ENCODE data around the gene HBZ.
"Not testable (repeated sequence)": the region's sequence is repeated elsewhere in the genome, so short reads cannot be mapped to it uniquely, and the experiment has no call there.

Gene HBZ

DNA sequence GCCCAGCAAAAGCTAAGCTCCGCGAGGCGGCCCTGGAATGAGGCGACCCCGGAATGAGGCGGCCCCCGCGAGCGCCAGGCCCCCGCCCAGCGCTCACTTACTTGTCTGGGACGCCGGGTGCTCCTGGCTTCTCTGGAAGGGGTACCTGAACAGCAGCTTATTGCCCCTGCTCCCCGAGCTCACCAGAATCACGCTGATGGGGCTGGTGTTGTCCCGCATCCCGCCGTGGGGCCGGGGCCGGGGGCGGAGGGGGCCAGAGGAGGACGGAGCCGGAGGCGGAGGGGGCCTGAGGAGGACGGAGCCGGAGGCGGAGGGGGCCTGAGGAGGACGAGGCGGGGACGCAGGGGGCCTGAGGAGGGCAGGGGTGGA is 14.4 kb upstream of the HBZ start:
- no peak for DNase-seq

DNA sequence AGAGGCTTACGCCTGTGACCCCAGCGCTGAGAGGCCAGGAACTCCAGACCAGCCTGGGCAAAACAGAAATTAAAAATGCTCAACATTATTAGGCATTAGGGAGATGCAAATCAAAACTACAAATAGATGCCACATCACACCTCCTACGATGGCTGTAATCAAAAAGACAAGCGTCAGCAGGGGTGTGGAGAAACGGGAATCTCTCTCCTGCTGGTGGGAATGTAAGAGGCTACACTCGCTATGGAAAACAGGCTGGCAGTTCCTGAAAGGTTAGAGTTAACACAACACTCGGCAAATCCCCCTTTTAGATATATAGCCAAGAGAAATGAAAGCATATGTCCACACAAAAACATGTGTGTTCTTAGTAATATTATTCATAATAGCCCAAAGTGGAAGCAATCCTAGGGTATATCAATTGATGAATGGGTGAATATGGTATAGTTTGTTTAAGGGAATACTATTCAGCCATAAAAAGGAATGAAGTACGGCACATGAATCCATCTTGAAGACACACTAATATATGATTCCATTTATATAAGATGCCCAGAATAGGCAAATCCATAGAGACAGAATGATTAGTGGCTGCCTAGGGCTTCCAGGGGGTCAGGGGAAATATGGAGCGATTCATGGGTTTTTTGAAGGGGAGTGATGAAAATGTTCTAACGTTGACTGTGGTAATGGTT is 12.1 kb upstream of the HBZ start:
- no peak for DNase-seq

DNA sequence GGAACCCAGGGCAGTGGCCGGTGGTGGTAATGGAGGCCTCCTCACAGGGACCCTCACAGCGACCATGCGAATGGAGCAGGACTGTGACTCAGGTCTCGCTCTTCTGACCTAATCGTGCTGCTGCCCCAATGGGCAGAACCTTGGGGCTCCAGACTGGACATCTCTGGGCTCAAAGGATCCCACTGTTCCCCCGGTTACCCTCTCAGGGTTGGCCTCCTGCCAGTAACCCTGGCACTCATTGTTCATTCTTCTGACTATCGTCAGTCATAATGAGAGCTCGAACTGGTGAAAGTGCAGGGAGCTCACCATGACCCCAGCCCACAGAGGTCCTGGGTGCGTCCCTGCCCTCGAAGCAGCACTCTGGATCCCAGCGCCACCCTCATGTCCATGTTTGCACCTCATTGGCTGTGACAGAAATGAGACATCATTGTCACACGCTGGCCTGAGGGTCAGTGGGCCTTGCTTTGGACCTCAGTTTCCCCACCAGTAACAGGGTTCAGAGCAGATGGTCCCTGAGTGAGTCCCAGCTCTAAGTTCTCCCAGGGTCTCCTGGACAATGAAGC is 10.0 kb upstream of the HBZ start:
- no peak for DNase-seq

DNA sequence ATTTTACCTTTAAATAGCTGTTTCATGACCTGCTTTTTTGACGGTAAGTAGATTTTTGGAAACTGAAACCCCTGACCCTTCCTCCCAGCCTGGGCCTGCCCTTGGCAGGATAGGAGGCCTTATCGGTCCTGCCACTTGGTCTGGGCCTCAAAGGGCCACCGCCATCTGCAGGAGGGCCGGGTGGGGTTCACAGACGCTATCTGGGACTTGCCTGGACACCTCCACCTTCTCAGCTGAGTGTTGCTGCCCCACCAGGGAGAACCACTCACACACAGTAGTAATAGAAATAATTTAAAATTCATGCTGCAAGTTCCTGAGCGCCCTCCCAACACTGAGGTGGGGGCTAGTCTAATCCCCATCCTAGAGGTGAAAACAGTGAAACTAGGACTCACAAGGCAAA is 9.4 kb upstream of the HBZ start:
- DNase-seq, result no peak

DNA sequence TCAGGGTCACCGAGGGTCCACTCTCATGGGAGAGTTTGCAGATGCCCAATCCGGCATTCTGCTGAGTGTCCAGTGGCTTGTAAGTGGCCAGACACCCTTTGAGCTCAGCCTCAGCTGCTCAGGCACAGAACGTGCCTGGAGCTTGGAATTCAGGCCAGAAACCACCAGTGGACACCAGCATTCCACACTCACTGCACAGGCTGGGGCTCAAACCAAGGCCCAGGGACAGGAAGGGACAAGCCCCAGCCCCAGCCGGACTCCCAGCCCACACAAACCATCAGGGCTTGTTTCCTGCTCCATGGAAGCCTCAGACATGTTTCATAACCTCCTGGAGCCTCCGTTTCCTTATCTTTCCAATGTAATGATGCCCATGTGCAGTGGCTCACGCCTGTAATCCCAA is 9.0 kb upstream of the HBZ start:
- DNase-seq, result no peak

DNA sequence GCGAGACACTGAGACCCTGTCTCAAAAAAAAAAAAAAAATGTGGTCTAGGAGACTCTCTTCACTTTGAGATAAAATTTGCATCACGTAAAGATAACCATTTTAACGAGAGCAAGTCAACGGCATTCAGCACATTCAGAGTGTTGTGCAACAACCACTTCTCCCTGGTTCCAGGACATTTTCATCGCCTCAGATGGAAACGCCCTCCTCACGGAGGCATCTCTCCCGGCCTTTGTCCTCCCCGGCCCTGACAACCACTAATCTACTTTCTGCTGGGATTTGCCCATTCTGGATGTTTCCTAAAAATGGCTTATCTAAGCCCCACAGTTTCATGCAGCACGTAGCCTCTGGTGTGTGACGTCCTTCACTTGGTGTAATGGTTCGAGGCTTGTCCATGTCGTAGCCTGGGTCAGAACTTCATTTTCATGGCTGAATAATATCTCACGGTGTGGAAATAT is 7.6 kb upstream of the HBZ start:
- no peak for DNase-seq

DNA sequence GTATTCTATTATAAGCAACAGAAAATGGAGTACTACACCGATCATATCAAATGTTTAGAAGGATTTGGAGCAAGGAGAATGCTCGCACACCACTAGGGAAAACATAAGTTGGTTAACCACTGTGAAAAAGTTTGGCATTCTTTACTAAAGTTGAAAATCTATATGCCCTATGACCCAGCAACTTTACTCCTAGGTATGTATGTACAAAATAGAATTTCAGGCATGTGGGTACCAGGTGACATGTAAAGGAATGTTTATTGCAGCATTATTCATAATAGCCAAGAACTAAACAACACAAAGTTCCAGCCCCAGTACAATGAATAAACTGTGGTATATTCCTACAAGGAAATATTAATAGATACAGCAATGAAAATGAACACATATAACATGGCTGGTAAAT is 5.8 kb upstream of the HBZ start:
- DNase-seq, result no peak

DNA sequence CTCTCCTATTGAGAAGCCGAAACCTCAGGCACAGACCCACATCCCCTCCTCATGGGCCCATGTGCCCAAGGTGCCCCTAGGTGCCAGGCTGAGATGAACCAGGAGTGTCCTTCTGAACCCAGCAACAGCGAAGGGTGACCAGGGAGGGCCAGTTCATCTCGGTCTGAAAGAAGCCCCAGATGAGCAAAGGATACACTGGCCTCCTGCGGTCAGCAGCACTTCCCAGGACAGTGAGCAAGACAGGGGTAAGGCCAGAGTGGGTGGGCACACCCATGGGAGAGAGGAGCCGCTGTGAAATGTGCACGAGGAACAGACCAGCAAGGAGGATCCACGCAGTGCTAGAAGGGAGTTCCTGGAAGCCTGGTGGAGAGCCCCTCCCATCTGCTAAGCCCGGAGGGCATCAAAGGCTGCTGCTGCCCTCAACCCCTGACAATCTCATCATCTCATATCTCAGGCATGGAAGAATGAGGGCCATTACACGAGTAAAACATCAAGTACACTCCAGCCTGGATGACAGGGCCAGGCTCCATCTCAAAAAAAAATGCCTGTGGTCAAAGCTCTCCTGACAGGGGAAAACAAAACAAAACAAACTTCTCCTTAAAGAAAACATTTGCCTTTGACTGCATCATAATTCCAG is 3.3 kb upstream of the HBZ start:
- DNase-seq, result no peak

DNA sequence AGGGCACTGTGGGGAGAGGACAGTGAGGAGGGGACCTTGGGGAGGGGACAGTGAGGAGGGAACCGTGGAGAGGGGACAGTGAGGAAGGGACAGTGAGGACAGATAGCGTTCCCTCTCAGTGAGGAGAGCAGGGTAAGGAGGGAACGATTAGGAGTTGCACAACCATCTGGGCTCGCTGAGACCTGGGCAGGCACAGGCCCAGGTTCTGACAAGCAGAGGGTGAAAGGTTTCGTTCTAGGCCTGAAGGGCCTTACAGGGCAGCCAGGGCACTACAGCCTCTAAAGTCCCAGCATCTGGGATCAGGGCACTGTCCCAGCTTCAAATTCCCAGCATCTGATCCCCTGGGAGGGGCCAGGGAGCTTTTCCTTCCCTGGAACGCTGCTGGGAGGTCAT is 681 bp downstream of the HBZ start:
- not testable (repeated sequence) for DNase-seq

DNA sequence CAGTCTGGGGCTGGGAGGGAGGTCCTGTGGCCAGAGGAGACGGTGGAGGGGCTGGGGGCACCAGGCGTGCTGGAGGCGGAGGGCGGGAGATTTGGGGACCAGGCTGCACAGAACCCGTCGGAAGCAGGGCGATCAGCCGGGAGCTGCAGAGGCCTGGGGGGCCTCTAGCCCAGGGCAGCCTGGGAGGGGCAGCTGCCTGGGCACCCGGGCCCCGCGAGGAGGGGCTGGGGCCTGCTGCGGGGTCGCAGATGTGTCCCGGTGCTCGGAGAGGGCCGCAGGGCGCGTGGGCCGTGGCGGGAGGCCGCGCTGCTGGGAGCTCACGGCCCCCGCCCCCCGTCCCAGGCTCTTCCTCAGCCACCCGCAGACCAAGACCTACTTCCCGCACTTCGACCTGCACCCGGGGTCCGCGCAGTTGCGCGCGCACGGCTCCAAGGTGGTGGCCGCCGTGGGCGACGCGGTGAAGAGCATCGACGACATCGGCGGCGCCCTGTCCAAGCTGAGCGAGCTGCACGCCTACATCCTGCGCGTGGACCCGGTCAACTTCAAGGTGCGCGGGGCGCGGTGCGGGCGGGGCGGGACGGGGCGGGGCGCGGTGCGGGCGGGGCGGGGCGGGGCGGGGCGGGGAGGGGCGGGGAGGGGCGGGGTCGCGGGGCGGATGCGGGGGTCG is 1.2 kb downstream of the HBZ start:
- DNase-seq, result not testable (repeated sequence)

DNA sequence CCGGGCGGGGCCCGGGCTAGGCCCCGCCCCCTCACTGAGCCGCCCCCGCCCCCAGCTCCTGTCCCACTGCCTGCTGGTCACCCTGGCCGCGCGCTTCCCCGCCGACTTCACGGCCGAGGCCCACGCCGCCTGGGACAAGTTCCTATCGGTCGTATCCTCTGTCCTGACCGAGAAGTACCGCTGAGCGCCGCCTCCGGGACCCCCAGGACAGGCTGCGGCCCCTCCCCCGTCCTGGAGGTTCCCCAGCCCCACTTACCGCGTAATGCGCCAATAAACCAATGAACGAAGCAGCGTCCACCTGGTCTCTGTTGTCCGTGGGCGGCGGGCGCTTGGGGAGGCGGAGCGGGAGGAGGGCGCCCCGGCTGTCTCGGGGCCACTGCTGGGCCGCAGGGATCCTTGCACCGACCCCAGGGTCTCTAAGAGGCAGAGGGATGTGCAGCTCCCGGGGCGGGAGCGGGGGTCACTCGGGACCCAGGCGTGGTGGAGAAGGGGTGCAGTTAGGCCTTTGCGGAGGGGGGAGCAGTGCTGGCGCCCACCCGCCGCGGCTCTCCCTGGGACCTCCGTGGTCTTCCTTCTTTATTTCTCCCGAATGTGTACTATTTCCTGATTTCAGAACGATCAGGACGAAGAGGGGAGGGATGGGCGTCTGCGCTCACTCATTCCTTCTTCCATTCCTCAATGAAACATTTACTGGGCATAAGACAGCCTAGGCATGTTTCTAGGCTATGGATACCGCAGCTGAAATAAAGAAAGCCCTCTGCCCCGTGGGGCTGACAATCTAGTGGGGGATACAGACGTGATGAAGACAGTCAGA is 2.0 kb downstream of the HBZ start:
- no peak for DNase-seq

DNA sequence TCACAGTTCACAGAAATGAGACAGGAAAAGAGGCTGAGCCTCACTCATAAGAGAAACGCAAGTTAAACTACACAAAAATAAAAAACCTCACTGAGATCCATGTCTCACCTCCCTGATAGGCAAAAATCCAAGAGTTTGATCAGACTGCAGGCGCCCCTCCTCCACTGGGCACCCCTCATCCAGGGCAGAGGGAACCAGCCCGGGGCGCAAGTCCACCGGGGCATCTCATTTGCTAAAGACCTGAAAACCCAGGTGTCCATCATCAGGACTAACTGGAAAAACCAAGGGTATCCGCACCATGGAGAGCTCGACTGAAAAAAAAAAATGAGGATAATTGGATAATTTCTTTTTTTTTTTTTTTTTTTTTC is 2.6 kb downstream of the HBZ start:
- no peak for DNase-seq

DNA sequence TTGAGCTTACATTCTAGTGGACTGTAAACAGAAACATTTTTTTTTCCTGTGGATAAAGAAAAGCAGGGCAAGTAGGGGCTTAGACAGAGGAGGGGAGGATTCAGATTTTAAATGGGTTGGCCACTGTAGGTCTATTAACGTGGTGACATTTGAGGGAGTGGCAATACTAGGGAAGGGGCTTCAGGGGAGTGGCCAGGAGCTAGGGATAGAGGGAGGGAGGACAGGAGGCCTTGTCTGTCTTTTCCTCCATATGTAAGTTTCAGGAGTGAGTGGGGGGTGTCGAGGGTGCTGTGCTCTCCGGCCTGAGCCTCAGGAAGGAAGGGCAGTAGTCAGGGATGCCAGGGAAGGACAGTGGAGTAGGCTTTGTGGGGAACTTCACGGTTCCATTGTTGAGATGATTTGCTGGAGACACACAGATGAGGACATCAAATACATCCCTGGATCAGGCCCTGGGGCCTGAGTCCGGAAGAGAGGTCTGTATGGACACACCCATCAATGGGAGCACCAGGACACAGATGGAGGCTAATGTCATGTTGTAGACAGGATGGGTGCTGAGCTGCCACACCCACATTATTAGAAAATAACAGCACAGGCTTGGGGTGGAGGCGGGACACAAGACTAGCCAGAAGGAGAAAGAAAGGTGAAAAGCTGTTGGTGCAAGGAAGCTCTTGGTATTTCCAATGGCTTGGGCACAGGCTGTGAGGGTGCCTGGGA is 6.8 kb downstream of the HBZ start:
- no peak for DNase-seq

DNA sequence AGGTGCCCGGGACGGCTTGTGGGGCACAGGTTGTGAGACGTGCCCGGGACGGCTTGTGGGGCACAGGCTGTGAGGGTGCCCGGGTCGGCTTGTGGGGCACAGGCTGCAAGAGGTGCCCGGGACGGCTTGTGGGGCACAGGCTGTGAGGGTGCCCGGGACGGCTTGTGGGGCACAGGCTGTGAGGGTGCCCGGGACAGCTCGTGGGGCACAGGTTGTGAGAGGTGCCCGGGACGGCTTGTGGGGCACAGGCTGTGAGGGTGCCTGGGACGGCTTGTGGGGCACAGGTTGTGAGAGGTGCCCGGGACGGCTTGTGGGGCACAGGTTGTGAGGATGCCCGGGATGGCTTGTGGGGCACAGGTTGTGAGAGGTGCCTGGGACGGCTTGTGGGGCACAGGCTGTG is 7.8 kb downstream of the HBZ start:
- DNase-seq, result not testable (repeated sequence)

DNA sequence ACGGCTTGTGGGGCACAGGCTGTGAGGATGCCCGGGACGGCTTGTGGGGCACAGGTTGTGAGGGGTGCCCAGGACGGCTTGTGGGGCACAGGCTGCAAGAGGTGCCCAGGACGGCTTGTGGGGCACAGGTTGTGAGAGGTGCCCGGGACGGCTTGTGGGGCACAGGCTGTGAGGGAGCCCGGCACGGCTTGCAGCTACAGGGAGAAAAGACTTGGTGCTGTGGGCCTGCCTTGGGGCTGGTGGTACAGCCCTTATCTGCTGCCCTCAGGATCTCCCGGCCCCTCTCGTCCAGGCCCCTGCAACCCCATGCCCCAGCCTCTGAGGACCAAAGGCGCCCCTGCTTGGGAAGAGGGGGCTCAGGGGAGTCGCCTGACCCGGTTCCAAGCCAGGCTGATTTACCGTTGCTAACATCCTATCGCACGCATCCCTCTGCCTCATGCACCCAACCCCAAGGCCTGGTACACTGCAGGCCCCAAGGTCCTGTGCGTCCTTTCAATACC is 8.3 kb downstream of the HBZ start:
- no peak for DNase-seq

DNA sequence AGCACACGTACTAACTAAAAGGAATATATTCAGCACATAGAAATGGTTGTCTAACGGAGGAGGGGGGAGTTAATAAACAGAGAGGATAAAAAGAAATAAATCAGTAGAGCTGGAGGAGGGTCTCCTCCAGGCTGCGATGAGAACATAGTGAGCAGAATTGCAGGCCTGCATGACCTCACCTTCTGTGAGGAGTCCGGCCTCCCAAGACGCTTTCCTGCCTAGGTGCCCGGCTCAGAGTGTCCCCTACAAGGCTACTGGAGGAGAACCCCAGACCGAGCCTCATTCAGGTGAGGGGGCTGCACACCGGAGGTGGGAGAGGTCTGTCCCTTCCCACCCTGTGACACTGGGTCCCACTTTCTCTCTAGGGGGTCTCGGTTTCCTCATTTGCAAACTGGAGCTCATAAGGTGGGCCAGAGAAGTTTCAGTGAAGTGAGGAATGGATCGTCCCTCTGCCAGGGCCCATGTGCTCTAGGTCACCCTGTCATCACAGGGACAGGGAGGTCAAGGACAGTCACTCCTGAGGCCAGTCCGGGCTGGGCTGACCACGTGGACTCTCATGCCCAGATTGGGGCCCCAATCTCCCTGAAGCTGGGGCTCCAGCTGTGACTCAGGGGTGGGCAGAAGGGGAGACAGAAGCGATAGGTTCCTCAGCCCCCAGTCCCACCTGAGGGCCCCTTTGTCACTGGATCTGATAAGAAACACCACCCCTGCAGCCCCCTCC is 10.0 kb downstream of the HBZ start:
- DNase-seq, result no peak

DNA sequence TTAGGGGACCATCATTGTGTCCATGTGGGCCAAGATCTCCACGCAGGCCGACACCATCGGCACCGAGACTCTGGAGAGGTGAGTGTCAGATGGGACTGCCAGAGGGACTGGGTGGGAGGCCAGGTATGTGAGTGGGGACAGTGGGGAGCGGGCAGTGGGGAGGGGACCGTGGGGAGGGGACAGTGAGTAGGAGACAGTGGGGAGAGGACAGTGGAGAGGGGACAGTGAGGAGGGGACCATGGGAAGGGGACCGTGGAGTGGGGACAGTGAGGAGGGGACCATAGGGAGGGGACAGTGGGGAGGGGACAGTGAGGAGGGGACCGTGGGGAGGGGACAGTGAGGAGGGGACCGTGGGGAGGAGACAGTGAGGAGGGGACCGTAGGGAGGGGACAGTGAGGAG is 10.7 kb downstream of the HBZ start:
- DNase-seq, result not testable (repeated sequence)

DNA sequence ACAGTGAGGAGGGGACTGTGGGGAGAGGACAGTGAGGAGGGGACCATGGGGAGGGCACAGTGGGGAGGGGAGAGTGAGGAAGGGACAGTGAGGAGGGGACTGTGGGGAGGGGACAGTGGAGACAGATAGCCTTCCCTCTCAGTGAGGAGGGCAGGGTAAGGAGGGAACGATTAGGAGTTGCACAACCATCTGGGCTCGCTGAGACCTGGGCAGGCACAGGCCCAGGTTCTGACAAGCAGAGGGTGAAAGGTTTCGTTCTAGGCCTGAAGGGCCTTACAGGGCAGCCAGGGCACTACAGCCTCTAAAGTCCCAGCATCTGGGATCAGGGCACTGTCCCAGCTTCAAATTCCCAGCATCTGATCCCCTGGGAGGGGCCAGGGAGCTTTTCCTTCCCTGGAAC is 11.3 kb downstream of the HBZ start:
- not testable (repeated sequence) for DNase-seq

DNA sequence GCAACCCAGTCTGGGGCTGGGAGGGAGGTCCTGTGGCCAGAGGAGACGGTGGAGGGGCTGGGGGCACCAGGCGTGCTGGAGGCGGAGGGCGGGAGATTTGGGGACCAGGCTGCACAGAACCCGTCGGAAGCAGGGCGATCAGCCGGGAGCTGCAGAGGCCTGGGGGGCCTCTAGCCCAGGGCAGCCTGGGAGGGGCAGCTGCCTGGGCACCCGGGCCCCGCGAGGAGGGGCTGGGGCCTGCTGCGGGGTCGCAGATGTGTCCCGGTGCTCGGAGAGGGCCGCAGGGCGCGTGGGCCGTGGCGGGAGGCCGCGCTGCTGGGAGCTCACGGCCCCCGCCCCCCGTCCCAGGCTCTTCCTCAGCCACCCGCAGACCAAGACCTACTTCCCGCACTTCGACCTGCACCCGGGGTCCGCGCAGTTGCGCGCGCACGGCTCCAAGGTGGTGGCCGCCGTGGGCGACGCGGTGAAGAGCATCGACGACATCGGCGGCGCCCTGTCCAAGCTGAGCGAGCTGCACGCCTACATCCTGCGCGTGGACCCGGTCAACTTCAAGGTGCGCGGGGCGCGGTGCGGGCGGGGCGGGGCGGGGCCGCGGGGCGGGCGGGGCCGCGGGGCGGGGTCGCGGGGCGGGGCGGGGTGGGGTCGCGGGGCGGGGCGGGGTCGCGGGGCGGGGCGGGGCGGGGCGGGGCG is 11.8 kb downstream of the HBZ start:
- DNase-seq, result not testable (repeated sequence)

DNA sequence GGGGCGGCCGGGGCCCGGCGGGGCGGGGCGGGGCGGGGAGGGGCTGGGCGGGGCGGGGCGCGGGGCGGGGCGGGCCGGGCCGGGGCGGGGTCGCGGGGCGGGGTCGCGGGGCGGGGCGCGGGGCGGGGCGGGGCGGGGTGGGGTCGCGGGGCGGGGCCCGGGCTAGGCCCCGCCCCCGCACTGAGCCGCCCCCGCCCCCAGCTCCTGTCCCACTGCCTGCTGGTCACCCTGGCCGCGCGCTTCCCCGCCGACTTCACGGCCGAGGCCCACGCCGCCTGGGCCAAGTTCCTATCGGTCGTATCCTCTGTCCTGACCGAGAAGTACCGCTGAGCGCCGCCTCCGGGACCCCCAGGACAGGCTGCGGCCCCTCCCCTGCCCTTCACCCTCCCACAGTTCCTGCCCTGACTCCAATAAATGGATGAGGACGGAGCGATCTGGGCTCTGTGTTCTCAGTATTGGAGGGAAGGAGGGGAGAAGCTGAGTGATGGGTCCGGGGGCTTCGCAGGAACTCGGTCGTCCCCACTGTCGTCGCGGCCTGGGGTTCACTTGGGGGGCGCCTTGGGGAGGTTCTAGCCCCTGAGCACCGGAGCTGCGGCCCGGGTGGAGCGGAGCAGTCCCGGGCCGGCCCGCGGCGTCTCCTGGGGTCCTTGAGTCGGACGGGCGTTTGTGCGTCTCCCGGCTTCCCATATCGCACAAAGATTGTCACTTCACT is 12.5 kb downstream of the HBZ start:
- no peak for DNase-seq

Measured in NCI-H1048 (cell line).